ENCODE results near the gene C6orf136. TPM values are rescaled to one million over a fixed set of nuclear protein-coding genes. Genes with fewer than 3 reads are reported as not detected.

The C6orf136 gene
- total and polyA plus RNA-seq, 4 donors = 5.1 to 26.0 (median 13.3) TPM

- Histone ChIP-seq H3K36me3 (ENCODE audit: control insufficient read depth in 4 of 4, insufficient read depth in 4 of 4, low read length in 4 of 4) (peaks cover 5 to 27% (median 14%) of the 10 kb centered on the region in 4 donors), H3K9ac (ENCODE audit: insufficient read depth in 1 of 2, low read length in 2 of 2) (no peak overlapping the region), H3K4me1 (ENCODE audit: control insufficient read depth in 5 of 5, insufficient read depth in 5 of 5, low read length in 5 of 5) (no peaks in the 10 kb centered on the region), H3K27ac (ENCODE audit: low read depth in 1 of 2, low read length in 1 of 2) (no peak overlapping the region), H3K4me3 (no peak overlapping the region), H3K9me3 (ENCODE audit: control insufficient read depth in 4 of 4, insufficient read depth in 3 of 4, low read length in 3 of 4) (no peaks in the 10 kb centered on the region), H3K27me3 (ENCODE audit: control insufficient read depth in 3 of 3, insufficient read depth in 3 of 3, low read length in 2 of 3) (no peaks in the 10 kb centered on the region)
- ATAC-seq (ENCODE audit: insufficient read depth, low FRiP score) (no peak), DNase-seq (no peak)
- WGBS, 2 donors = 97% methylated on average over 3 of the region's 3 CpGs
- TF ChIP-seq, protein P1, sequence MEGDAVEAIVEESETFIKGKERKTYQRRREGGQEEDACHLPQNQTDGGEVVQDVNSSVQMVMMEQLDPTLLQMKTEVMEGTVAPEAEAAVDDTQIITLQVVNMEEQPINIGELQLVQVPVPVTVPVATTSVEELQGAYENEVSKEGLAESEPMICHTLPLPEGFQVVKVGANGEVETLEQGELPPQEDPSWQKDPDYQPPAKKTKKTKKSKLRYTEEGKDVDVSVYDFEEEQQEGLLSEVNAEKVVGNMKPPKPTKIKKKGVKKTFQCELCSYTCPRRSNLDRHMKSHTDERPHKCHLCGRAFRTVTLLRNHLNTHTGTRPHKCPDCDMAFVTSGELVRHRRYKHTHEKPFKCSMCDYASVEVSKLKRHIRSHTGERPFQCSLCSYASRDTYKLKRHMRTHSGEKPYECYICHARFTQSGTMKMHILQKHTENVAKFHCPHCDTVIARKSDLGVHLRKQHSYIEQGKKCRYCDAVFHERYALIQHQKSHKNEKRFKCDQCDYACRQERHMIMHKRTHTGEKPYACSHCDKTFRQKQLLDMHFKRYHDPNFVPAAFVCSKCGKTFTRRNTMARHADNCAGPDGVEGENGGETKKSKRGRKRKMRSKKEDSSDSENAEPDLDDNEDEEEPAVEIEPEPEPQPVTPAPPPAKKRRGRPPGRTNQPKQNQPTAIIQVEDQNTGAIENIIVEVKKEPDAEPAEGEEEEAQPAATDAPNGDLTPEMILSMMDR (IDR thresholded peaks at IDR 0.05; ENCODE audit: control extremely low read depth, extremely low read depth) = no peak
Observed at GRCh38 chr6:30635834-30636233, 11.1 kb upstream of the C6orf136 start.

DNA sequence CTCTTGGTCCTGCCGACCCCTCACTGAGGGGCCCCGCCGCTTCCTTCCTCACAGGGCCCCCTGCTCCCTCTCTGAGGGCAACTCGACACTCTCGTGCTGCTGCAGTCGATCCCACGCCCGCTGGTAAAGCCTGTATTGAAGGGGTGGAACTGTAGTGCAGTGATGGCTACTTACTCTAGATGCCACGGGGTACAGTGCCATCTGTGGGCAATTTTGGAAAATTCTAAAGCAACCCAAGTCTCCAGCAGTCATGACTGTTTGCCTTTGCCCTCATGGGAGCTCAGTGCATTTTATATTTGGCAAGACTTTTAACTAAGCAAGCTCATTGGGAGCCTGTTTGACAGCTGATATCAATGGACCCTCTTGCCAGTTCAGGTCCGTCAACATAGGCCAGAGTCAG is 6.5 kb upstream of the C6orf136 start:
- no peak overlapping the region for H3K27ac ChIP-seq (ENCODE audit: low read depth in 1 of 2, low read length in 1 of 2)
- no peak for ATAC-seq (ENCODE audit: insufficient read depth, low FRiP score)

DNA sequence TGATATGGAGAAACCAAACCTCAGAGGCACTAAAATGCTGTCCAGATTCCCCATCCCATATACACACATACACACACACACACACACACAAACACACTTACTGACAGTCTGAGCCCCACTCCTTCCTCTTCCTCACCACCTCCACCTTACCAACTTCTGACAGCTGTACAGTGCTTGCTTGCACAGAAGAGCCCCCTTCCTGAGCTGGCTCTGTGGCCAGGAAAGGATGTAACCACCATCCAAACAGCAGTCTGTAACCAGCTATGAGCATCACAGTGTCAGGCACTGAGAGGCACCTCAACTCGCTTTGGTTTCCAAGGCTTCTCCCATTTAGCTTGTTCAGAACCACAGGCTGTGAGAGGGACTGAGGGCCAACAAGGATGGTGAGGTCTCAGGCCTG is 5.9 kb upstream of the C6orf136 start:
- no peak overlapping the region for H3K27ac ChIP-seq (ENCODE audit: low read depth in 1 of 2, low read length in 1 of 2)
- no peak overlapping the region for H3K4me3 ChIP-seq
- H3K36me3 ChIP-seq (ENCODE audit: control insufficient read depth in 4 of 4, insufficient read depth in 4 of 4, low read length in 4 of 4) = peaks cover 4 to 39% (median 25%) of the 10 kb centered on the region in 4 donors
- DNase-seq (no peak), ATAC-seq (ENCODE audit: insufficient read depth, low FRiP score) (no peak)
- H3K4me1 ChIP-seq (ENCODE audit: control insufficient read depth in 5 of 5, insufficient read depth in 5 of 5, low read length in 5 of 5) = no peaks in the 10 kb centered on the region
- H3K9me3 ChIP-seq (ENCODE audit: control insufficient read depth in 4 of 4, insufficient read depth in 3 of 4, low read length in 3 of 4) = no peaks in the 10 kb centered on the region
- no peak overlapping the region for H3K9ac ChIP-seq (ENCODE audit: insufficient read depth in 1 of 2, low read length in 2 of 2)
- 46 to 78% methylated on average over 1 of the region's 1 CpG for WGBS, 2 donors
- no peaks in the 10 kb centered on the region for H3K27me3 ChIP-seq (ENCODE audit: control insufficient read depth in 3 of 3, insufficient read depth in 3 of 3, low read length in 2 of 3)
- TF ChIP-seq, protein P1 (IDR thresholded peaks at IDR 0.05; ENCODE audit: control extremely low read depth, extremely low read depth) = no peak

More for the DNA sequence above, 6.5 kb upstream of the C6orf136 start:
- no peak for DNase-seq
- H3K36me3 ChIP-seq (ENCODE audit: control insufficient read depth in 4 of 4, insufficient read depth in 4 of 4, low read length in 4 of 4) = peaks cover 4 to 40% (median 25%) of the 10 kb centered on the region in 4 donors
- 51 to 77% methylated on average over 10 of the region's 10 CpGs for WGBS, 2 donors
- no peak overlapping the region for H3K4me3 ChIP-seq
- H3K27me3 ChIP-seq (ENCODE audit: control insufficient read depth in 3 of 3, insufficient read depth in 3 of 3, low read length in 2 of 3) = no peaks in the 10 kb centered on the region
- H3K9ac ChIP-seq (ENCODE audit: insufficient read depth in 1 of 2, low read length in 2 of 2) = no peak overlapping the region
- H3K4me1 ChIP-seq (ENCODE audit: control insufficient read depth in 5 of 5, insufficient read depth in 5 of 5, low read length in 5 of 5) = no peaks in the 10 kb centered on the region
- no peaks in the 10 kb centered on the region for H3K9me3 ChIP-seq (ENCODE audit: control insufficient read depth in 4 of 4, insufficient read depth in 3 of 4, low read length in 3 of 4)
- TF ChIP-seq, protein P1 (IDR thresholded peaks at IDR 0.05; ENCODE audit: control extremely low read depth, extremely low read depth) = no peak

DNA sequence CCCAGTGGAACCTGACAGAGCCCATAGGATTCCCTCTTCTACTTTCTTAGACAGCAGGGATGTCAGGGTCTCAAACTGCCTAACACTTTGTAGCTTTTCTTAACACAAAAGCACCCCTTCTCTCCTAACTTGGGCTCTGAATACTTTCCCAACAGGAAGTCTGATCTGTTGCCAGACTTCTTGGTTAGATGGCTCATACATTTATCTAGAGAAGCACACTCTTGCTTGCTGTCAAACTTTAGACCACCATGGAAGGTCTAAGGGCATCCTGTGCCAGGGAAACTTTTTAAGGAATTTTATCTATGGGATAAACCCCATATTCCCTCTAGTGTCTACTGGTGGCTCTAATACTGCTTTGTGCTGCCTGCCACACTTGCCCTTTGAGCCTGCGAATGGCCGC is 3.3 kb upstream of the C6orf136 start:
- Histone ChIP-seq H3K36me3 (ENCODE audit: control insufficient read depth in 4 of 4, insufficient read depth in 4 of 4, low read length in 4 of 4) (peaks cover 4 to 37% (median 25%) of the 10 kb centered on the region in 4 donors), H3K27me3 (ENCODE audit: control insufficient read depth in 3 of 3, insufficient read depth in 3 of 3, low read length in 2 of 3) (no peaks in the 10 kb centered on the region), H3K4me1 (ENCODE audit: control insufficient read depth in 5 of 5, insufficient read depth in 5 of 5, low read length in 5 of 5) (peaks cover 0 to 10% (median 0%) of the 10 kb centered on the region in 5 donors), H3K9me3 (ENCODE audit: control insufficient read depth in 4 of 4, insufficient read depth in 3 of 4, low read length in 3 of 4) (no peaks in the 10 kb centered on the region), H3K4me3 (no peak overlapping the region), H3K27ac (ENCODE audit: low read depth in 1 of 2, low read length in 1 of 2) (no peak overlapping the region), H3K9ac (ENCODE audit: insufficient read depth in 1 of 2, low read length in 2 of 2) (no peak overlapping the region)
- 96 to 98% methylated on average over 2 of the region's 2 CpGs for WGBS, 2 donors
- ATAC-seq (ENCODE audit: insufficient read depth, low FRiP score) (no peak), DNase-seq (no peak)
- TF ChIP-seq, protein P1 (IDR thresholded peaks at IDR 0.05; ENCODE audit: control extremely low read depth, extremely low read depth) = no peak

Measured in lung (tissue), 12 donors.